ENCODE measurements around the gene EXOC3L1.

The EXOC3L1 gene

GRCh38 chr16:67191411-67191994 is 1.6 kb upstream of the EXOC3L1 start:
- H3K4me3 ChIP-seq (ENCODE audit: low read depth, low read length), result peak overlapping the region; percentile 96
- in situ Hi-C loops (cut with HindIII; ENCODE audit: low sequenced_read_pairs), result no loop called here
- DNase-seq (ENCODE audit: low read depth), result no peak
- TF ChIP-seq CTCF (IDR thresholded peaks at IDR 0.05; ENCODE audit: low read depth, low read length, missing control alignments), result no peak

- no peak for DNase-seq (ENCODE audit: low read depth)
Observed at GRCh38 chr16:67190448-67191399, 788 bp upstream of the EXOC3L1 start.

GRCh38 chr16:67188798-67189197 is 1.1 kb downstream of the EXOC3L1 start:
- DNase-seq (ENCODE audit: low read depth), result no peak
- no peak overlapping the region for H3K4me3 ChIP-seq (ENCODE audit: low read depth, low read length)
- no peak for TF ChIP-seq CTCF (IDR thresholded peaks at IDR 0.05; ENCODE audit: low read depth, low read length, missing control alignments)
- in situ Hi-C loops (cut with HindIII; ENCODE audit: low sequenced_read_pairs), result no loop called here

More at GRCh38 chr16:67190448-67191399, 788 bp upstream of the EXOC3L1 start:
- no peak for TF ChIP-seq CTCF (IDR thresholded peaks at IDR 0.05; ENCODE audit: low read depth, low read length, missing control alignments)
- no peak overlapping the region for H3K4me3 ChIP-seq (ENCODE audit: low read depth, low read length)
- in situ Hi-C loops (cut with HindIII; ENCODE audit: low sequenced_read_pairs), result no loop called here

- in situ Hi-C loops (cut with HindIII; ENCODE audit: low sequenced_read_pairs), result no loop called here
- TF ChIP-seq CTCF (IDR thresholded peaks at IDR 0.05; ENCODE audit: low read depth, low read length, missing control alignments), result no peak
- DNase-seq (ENCODE audit: low read depth), result no peak
- H3K4me3 ChIP-seq (ENCODE audit: low read depth, low read length), result no peak overlapping the region
Observed at GRCh38 chr16:67188323-67188722, 1.6 kb downstream of the EXOC3L1 start.

GRCh38 chr16:67187175-67187890 is 2.6 kb downstream of the EXOC3L1 start:
- DNase-seq (ENCODE audit: low read depth), result no peak
- no peak for TF ChIP-seq CTCF (IDR thresholded peaks at IDR 0.05; ENCODE audit: low read depth, low read length, missing control alignments)
- in situ Hi-C loops (cut with HindIII; ENCODE audit: low sequenced_read_pairs), result no loop called here
- no peak overlapping the region for H3K4me3 ChIP-seq (ENCODE audit: low read depth, low read length)

GRCh38 chr16:67186550-67186950 is 3.4 kb downstream of the EXOC3L1 start:
- no peak overlapping the region for H3K4me3 ChIP-seq (ENCODE audit: low read depth, low read length)

More at GRCh38 chr16:67186550-67186950, 3.4 kb downstream of the EXOC3L1 start:
- in situ Hi-C loops (cut with HindIII; ENCODE audit: low sequenced_read_pairs), result no loop called here
- TF ChIP-seq CTCF (IDR thresholded peaks at IDR 0.05; ENCODE audit: low read depth, low read length, missing control alignments), result no peak
- no peak for DNase-seq (ENCODE audit: low read depth)

Measured in astrocyte of the cerebellum (primary cell).